Colonic mucosa (tissue), 4 donors: Measurements from ENCODE around the gene RETREG1. TPM values are rescaled to one million over a fixed set of nuclear protein-coding genes. Genes with fewer than 3 reads are reported as not detected.

ENCODE experiments used
- DNase-seq: peaks from one replicate; pipeline ENCODE4 v3.0.0-alpha.2; 2020
- H3K27ac ChIP-seq: fragments of 200-600 bp; one replicate; pipeline ENCODE4 v1.8.0; 2021
- H3K27me3 ChIP-seq: fragments of 200-600 bp; one replicate; pipeline ENCODE4 v1.8.0; 2021
- H3K36me3 ChIP-seq: fragments of 200-600 bp; one replicate; pipeline ENCODE4 v1.8.0; 2021
- H3K4me1 ChIP-seq: fragments of 200-600 bp; one replicate; pipeline ENCODE4 v1.8.0; 2021; ENCODE audit warnings: mild to moderate bottlenecking
- H3K4me3 ChIP-seq: fragments of 200-600 bp; one replicate; pipeline ENCODE4 v1.8.0; 2021
- H3K9ac ChIP-seq, 2 donors: one replicate each; pipeline ENCODE4 v1.7.0; 2013; ENCODE audit warnings: control low read depth in 2 of 2, low read depth in 2 of 2, low read length in 2 of 2
- H3K9me3 ChIP-seq: fragments of 200-600 bp; one replicate; pipeline ENCODE4 v1.8.0; 2021
- intact Hi-C: fragments of 100-400 bp; cut with DNase I; formaldehyde crosslinking; loops from one replicate; pipeline ENCODE4 v1.14.1; 2022
- total RNA-seq, 2 donors: library from RNA; stranded (reverse); fragmentation: NEBNext Ultra II Directional in 1 of 2; extraction: Animal tissue kit (Norgen Biotek cat#: 25700) in 1 of 2; gene quantifications; one replicate each; pipeline ENCODE4 v1.2.1, GENCODE V29; 2021
- TF ChIP-seq, protein P1 (sequence below): fragments of 200-600 bp; IDR thresholded peaks from one replicate; pipeline ENCODE4 v1.8.0; 2022; ENCODE audit warnings: antibody characterized with exemption, mild to moderate bottlenecking
- donor health status: healthy.
- donor health status: DM: no; HTN: no; CAD: no.
- donor health status: DM: no; HTN: no; CAD: no.

RETREG1 gene
- total RNA-seq, 2 donors from 2014 or later, result 49.9 to 56.8 TPM

DNA sequence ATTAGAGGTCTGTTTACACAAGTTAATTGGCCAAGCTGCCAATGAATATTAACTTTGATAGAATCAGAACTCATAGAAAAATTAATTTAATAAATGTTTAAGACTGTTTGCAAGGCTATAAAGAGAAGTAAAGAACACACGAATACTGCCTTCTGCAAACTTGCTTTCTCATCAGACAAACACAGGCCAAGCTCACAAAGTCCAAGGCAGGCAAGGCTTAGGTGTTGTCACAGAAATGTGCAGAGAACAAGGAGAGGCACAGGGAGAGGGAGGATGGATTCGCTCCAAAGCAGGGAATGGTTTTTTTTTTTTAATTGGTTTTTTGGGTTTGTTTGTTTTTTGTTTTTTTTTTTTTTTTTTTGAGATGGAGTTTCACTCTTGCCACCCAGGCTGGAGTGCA is 43.4 kb downstream of the RETREG1 start:
- Histone ChIP-seq H3K9ac (no peak overlapping the region), H3K4me1 (no peaks in the 10 kb centered on the region), H3K4me3 (no peak overlapping the region), H3K27ac (no peak overlapping the region), H3K9me3 (no peaks in the 10 kb centered on the region), H3K27me3 (no peaks in the 10 kb centered on the region), H3K36me3 (no peaks in the 10 kb centered on the region)
- intact Hi-C loops, result no loop called here
- TF ChIP-seq, protein P1, sequence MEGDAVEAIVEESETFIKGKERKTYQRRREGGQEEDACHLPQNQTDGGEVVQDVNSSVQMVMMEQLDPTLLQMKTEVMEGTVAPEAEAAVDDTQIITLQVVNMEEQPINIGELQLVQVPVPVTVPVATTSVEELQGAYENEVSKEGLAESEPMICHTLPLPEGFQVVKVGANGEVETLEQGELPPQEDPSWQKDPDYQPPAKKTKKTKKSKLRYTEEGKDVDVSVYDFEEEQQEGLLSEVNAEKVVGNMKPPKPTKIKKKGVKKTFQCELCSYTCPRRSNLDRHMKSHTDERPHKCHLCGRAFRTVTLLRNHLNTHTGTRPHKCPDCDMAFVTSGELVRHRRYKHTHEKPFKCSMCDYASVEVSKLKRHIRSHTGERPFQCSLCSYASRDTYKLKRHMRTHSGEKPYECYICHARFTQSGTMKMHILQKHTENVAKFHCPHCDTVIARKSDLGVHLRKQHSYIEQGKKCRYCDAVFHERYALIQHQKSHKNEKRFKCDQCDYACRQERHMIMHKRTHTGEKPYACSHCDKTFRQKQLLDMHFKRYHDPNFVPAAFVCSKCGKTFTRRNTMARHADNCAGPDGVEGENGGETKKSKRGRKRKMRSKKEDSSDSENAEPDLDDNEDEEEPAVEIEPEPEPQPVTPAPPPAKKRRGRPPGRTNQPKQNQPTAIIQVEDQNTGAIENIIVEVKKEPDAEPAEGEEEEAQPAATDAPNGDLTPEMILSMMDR, result no peak
- DNase-seq, result peak; percentile 41

GRCh38 chr5:16572289-16573015 is 44.3 kb downstream of the RETREG1 start:
- Histone ChIP-seq H3K27me3 (no peaks in the 10 kb centered on the region), H3K9ac (no peak overlapping the region), H3K4me3 (no peak overlapping the region), H3K27ac (no peak overlapping the region), H3K36me3 (no peaks in the 10 kb centered on the region), H3K9me3 (no peaks in the 10 kb centered on the region), H3K4me1 (no peaks in the 10 kb centered on the region)
- DNase-seq, result no peak
- intact Hi-C loops, result no loop called here
- TF ChIP-seq, protein P1, result no peak

GRCh38 chr5:16571016-16571415 is 45.8 kb downstream of the RETREG1 start:
- no peak overlapping the region for H3K27ac ChIP-seq
- TF ChIP-seq, protein P1, result no peak
- no peak for DNase-seq
- no peaks in the 10 kb centered on the region for H3K27me3 ChIP-seq
- intact Hi-C loops, result no loop called here
- H3K9me3 ChIP-seq, result no peaks in the 10 kb centered on the region
- H3K9ac ChIP-seq, result no peak overlapping the region
- H3K4me3 ChIP-seq, result no peak overlapping the region
- no peaks in the 10 kb centered on the region for H3K36me3 ChIP-seq
- no peaks in the 10 kb centered on the region for H3K4me1 ChIP-seq

GRCh38 chr5:16570121-16570815 is 46.5 kb downstream of the RETREG1 start:
- TF ChIP-seq, protein P1, result no peak
- intact Hi-C loops, result no loop called here
- no peak overlapping the region for H3K27ac ChIP-seq

GRCh38 chr5:16568875-16569580 is 47.8 kb downstream of the RETREG1 start:
- no peak overlapping the region for H3K9ac ChIP-seq
- intact Hi-C loops, result no loop called here
- no peak for DNase-seq
- H3K36me3 ChIP-seq, result no peaks in the 10 kb centered on the region
- no peaks in the 10 kb centered on the region for H3K27me3 ChIP-seq
- no peaks in the 10 kb centered on the region for H3K9me3 ChIP-seq
- TF ChIP-seq, protein P1, result no peak
- H3K27ac ChIP-seq, result no peak overlapping the region
- no peak overlapping the region for H3K4me3 ChIP-seq
- H3K4me1 ChIP-seq, result no peaks in the 10 kb centered on the region

More at GRCh38 chr5:16570121-16570815, 46.5 kb downstream of the RETREG1 start:
- H3K36me3 ChIP-seq, result no peaks in the 10 kb centered on the region
- no peaks in the 10 kb centered on the region for H3K4me1 ChIP-seq
- DNase-seq, result no peak
- H3K4me3 ChIP-seq, result no peak overlapping the region
- no peaks in the 10 kb centered on the region for H3K9me3 ChIP-seq
- no peak overlapping the region for H3K9ac ChIP-seq
- H3K27me3 ChIP-seq, result no peaks in the 10 kb centered on the region
